HL-60 (cell line): Measurements from ENCODE around the gene SEMA6C.

ENCODE experiments used
- DNase-seq, 2 experiments: peaks; one replicate each; pipeline ENCODE4 v3.0.0-alpha.2; 2010 to 2020; ENCODE audit warnings: low read depth in 1 of 2, low spot score in 1 of 2
- H3K27ac ChIP-seq: fragments of 250-450 bp; sonication (Bioruptor Pico); replicated peaks from 2 replicates; pipeline ENCODE4 v1.5.1; 2020; ENCODE audit warnings: mild to moderate bottlenecking, moderate library complexity
- H3K27me3 ChIP-seq: fragments of 250-450 bp; sonication (Bioruptor Pico); 2 replicates; pipeline ENCODE4 v1.5.1; 2021; ENCODE audit warnings: mild to moderate bottlenecking, moderate library complexity; ENCODE audit not compliant: insufficient read depth, poor library complexity, severe bottlenecking
- H3K4me3 ChIP-seq: replicated peaks from 2 replicates; pipeline ENCODE4 v1.5.1; 2011; ENCODE audit warnings: mild to moderate bottlenecking, control low read depth, low read length; ENCODE audit not compliant: insufficient read depth
- CTCF ChIP-seq: IDR thresholded peaks from one replicate; pipeline ENCODE4 v1.5.1; 2011; ENCODE audit warnings: low read length, control low read depth, inconsistent platforms; ENCODE audit not compliant: insufficient read depth
- GABPA ChIP-seq: IDR thresholded peaks from 2 replicates; pipeline ENCODE4 v1.6.1; 2012; ENCODE audit warnings: low read depth
- POLR2AphosphoS5 ChIP-seq: IDR thresholded peaks from 2 replicates; pipeline ENCODE4 v1.6.1; 2012; ENCODE audit warnings: low read depth
- SPI1 ChIP-seq: IDR thresholded peaks from 2 replicates; pipeline ENCODE4 v1.6.1; 2012; ENCODE audit warnings: low read depth, mild to moderate bottlenecking, borderline replicate concordance
- TF ChIP-seq, protein P1 (sequence below): IDR thresholded peaks from 2 replicates; pipeline ENCODE4 v1.6.1; 2012; ENCODE audit warnings: low read depth; ENCODE audit not compliant: insufficient replicate concordance

The SEMA6C gene

GRCh38 chr1:151134396-151134795, 12.0 kb downstream of the SEMA6C start:
- DNase-seq = no peak
- no peak overlapping the region for H3K4me3 ChIP-seq
- TF ChIP-seq SPI1 (no peak), CTCF (no peak), GABPA (no peak), POLR2AphosphoS5 (no peak)
- TF ChIP-seq, protein P1, sequence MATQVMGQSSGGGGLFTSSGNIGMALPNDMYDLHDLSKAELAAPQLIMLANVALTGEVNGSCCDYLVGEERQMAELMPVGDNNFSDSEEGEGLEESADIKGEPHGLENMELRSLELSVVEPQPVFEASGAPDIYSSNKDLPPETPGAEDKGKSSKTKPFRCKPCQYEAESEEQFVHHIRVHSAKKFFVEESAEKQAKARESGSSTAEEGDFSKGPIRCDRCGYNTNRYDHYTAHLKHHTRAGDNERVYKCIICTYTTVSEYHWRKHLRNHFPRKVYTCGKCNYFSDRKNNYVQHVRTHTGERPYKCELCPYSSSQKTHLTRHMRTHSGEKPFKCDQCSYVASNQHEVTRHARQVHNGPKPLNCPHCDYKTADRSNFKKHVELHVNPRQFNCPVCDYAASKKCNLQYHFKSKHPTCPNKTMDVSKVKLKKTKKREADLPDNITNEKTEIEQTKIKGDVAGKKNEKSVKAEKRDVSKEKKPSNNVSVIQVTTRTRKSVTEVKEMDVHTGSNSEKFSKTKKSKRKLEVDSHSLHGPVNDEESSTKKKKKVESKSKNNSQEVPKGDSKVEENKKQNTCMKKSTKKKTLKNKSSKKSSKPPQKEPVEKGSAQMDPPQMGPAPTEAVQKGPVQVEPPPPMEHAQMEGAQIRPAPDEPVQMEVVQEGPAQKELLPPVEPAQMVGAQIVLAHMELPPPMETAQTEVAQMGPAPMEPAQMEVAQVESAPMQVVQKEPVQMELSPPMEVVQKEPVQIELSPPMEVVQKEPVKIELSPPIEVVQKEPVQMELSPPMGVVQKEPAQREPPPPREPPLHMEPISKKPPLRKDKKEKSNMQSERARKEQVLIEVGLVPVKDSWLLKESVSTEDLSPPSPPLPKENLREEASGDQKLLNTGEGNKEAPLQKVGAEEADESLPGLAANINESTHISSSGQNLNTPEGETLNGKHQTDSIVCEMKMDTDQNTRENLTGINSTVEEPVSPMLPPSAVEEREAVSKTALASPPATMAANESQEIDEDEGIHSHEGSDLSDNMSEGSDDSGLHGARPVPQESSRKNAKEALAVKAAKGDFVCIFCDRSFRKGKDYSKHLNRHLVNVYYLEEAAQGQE = no peak
- H3K27me3 ChIP-seq = peaks cover 3% of the 10 kb centered on the region
- H3K27ac ChIP-seq = no peak overlapping the region

DNA sequence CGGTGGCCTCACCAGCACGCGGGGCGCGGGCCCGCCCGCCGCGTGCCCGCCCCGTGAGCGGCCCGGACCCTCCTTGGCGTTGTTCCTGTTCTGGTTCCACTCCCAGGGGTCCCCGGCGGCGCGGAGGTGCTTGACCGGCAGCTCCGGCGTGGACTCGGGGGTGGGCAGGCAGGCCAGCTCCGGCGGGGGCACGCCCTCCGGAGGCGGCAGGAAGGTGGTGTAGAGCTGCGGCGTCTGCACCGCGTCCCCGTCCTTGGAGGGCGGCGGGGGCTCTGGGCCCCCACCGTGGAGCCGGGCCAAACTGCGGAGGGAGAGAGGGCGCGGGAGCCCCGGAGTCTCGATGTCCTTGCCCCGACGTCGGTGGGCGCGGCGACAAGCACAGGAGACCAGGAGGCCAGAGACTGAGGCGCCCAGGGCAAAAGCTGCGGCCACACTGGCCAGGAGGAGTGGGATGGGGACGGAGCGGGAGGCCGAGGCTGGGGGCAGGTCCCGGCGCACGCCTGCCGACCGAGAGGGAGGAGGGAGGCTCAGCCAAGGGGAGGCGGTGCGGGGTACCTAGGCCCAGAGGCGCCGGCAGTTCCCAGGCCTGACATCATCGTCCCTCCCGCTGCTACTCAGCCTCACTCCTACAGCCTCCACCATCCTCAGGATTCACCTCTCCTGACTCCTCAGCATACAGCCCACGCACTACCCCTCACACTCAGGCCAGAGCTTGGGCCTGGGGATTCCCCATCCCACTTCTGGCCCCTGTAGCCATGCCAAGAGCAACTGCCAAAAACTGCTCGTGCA, 13.2 kb downstream of the SEMA6C start:
- TF ChIP-seq, protein P1 = no peak
- TF ChIP-seq POLR2AphosphoS5 (no peak), GABPA (no peak), CTCF (no peak), SPI1 (no peak)
- H3K4me3 ChIP-seq = no peak overlapping the region
- DNase-seq = no peak
- no peak overlapping the region for H3K27ac ChIP-seq
- peaks cover 3% of the 10 kb centered on the region for H3K27me3 ChIP-seq

- TF ChIP-seq POLR2AphosphoS5 (no peak), SPI1 (no peak)
- no peak for DNase-seq
- peaks cover 3% of the 10 kb centered on the region for H3K27me3 ChIP-seq
- no peak overlapping the region for H3K4me3 ChIP-seq
- H3K27ac ChIP-seq = no peak overlapping the region
These were observed 14.0 kb downstream of the SEMA6C start for GRCh38 chr1:151132335-151133017.

- Histone ChIP-seq H3K27me3 (peaks cover 3% of the 10 kb centered on the region), H3K4me3 (no peak overlapping the region), H3K27ac (no peak overlapping the region)
- DNase-seq = no peak
- TF ChIP-seq SPI1 (no peak), POLR2AphosphoS5 (no peak), CTCF (no peak), GABPA (no peak)
- TF ChIP-seq, protein P1 = no peak
These were observed 14.6 kb downstream of the SEMA6C start for GRCh38 chr1:151131701-151132334.
